BE2C (cell line): ENCODE data around the gene SIPA1L3.

Experiments used
- DNase-seq: peaks from one replicate; pipeline ENCODE4 v3.0.0-alpha.2; 2020
- H3K27me3 ChIP-seq: fragments of 250-450 bp; sonication (Bioruptor Pico); 2 replicates; pipeline ENCODE4 v1.5.1; 2020; ENCODE audit warnings: mild to moderate bottlenecking
- H3K36me3 ChIP-seq: fragments of 250-450 bp; sonication (Bioruptor Pico); 2 replicates; pipeline ENCODE4 v1.5.1; 2020; ENCODE audit warnings: mild to moderate bottlenecking
- H3K4me1 ChIP-seq: fragments of 250-450 bp; sonication (Bioruptor Pico); 2 replicates; pipeline ENCODE4 v1.5.1; 2020
- H3K4me3 ChIP-seq: 2 replicates; pipeline ENCODE4 v1.5.1; 2011; ENCODE audit warnings: low read depth, low read length
- H3K9me3 ChIP-seq: fragments of 250-450 bp; sonication (Bioruptor Pico); 2 replicates; pipeline ENCODE4 v1.5.1; 2020
- TF ChIP-seq, protein P1 (sequence below): IDR thresholded peaks from 2 replicates; pipeline ENCODE4 v1.5.1; 2012; ENCODE audit warnings: mild to moderate bottlenecking, low read depth, low read length

Gene SIPA1L3

DNA sequence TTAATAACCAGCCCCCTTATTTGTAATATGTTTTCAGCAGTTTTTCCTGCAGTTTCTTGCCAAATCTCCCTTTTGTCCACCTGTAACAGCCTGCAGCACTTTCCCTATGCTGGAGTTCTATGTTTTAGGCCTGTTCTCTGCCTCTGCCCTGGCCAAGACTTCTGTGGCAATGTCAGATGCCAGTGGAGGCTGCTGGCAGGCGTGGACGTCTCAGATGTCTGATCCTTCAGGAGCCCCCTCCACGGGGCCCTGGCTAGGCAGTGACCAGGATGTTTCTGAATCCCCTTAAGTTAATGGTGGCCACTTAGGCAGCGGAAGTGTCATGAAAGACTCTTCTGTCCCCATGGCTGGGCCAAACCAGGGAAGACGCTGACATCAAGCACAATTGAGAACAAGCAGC, 40.8 kb downstream of the SIPA1L3 start:
- H3K27me3 ChIP-seq, result no peaks in the 10 kb centered on the region
- H3K36me3 ChIP-seq, result no peaks in the 10 kb centered on the region
- DNase-seq, result no peak
- H3K4me3 ChIP-seq, result no peak overlapping the region
- H3K9me3 ChIP-seq, result no peaks in the 10 kb centered on the region
- no peaks in the 10 kb centered on the region for H3K4me1 ChIP-seq
- TF ChIP-seq, protein P1, sequence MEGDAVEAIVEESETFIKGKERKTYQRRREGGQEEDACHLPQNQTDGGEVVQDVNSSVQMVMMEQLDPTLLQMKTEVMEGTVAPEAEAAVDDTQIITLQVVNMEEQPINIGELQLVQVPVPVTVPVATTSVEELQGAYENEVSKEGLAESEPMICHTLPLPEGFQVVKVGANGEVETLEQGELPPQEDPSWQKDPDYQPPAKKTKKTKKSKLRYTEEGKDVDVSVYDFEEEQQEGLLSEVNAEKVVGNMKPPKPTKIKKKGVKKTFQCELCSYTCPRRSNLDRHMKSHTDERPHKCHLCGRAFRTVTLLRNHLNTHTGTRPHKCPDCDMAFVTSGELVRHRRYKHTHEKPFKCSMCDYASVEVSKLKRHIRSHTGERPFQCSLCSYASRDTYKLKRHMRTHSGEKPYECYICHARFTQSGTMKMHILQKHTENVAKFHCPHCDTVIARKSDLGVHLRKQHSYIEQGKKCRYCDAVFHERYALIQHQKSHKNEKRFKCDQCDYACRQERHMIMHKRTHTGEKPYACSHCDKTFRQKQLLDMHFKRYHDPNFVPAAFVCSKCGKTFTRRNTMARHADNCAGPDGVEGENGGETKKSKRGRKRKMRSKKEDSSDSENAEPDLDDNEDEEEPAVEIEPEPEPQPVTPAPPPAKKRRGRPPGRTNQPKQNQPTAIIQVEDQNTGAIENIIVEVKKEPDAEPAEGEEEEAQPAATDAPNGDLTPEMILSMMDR, result no peak

DNA sequence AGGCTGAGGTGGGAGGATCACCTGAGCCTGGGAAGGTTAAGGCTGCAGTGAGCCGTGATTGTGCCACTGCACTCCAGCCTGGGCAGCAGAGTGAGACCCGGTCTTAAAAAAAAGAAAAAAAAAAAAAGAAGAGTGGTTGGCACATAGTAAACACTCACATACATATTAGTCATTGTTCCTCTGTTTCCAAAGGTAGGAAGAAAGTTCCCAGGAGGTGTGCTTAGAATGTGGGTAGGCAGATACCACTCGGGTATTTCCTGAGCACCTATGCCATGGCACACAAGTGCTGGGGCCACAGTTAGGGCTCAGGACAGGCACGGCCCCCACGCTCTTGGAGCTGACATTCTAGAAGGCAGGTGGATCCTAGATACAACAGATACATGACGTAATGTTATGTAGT, 41.4 kb downstream of the SIPA1L3 start:
- TF ChIP-seq, protein P1, result no peak
- Histone ChIP-seq H3K36me3 (no peaks in the 10 kb centered on the region), H3K4me1 (no peaks in the 10 kb centered on the region; the same call in 1 of the 2 replicates), H3K27me3 (no peaks in the 10 kb centered on the region), H3K9me3 (no peaks in the 10 kb centered on the region), H3K4me3 (no peak overlapping the region)
- DNase-seq, result no peak

DNA sequence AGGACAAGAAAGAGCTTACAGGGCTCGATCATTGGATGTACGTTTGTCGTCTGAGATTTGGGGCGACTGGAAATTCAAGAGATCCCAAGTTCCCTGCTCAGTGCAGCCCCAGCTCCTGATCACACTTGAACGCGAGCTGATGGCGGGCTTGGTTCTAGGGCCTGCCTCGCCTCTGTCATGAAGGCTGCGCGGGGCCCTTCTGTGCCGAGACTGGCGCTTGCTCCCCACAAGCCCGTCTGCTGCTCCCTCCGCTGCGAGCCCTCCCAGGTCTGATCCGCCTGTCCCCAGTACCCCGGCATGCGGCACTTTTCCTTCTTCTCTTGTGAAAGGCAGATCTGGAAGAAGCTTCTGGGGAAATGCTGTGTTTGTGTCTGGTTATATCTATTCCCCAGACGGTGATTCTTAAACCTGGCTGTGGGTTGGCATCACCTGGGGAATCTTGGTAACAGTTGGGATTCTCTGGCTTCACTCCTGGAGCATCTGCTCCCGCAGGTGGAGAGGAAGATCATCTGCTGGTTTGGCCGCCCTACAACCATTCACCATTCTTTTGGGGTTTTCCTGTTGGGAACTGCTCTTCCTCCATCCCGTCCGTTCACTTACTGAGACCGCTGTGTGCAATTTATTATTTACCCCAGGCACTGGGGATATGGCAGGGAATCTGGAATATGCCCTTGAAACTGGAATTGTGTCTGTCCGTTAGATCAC, 43.6 kb downstream of the SIPA1L3 start:
- Histone ChIP-seq H3K4me3 (no peak overlapping the region), H3K4me1 (peaks cover 3% of the 10 kb centered on the region; the same call in 1 of the 2 replicates), H3K27me3 (no peaks in the 10 kb centered on the region), H3K36me3 (no peaks in the 10 kb centered on the region), H3K9me3 (no peaks in the 10 kb centered on the region)
- TF ChIP-seq, protein P1, result no peak
- no peak for DNase-seq

DNA sequence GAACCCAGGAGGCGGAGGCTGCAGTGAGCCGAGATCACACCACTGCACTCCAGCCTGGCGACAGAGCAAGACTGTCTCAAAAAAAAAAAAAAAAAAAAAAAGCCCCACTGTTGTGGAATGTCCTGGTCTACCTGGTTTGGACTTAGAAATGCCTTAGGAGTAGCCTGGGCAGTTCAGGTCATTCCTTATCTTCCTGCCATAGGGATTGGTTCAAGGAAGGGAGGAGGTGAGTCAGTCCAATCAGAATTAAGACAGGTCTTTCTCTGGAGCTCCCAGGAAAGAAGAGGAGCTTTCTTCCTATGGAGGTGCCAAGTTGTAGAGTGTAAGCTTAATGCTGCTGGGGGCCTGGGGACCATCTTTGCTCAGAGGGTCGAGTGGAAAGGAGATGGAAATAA, 44.8 kb downstream of the SIPA1L3 start:
- Histone ChIP-seq H3K4me1 (peaks cover 3% of the 10 kb centered on the region; the same call in 1 of the 2 replicates), H3K9me3 (no peaks in the 10 kb centered on the region), H3K27me3 (no peaks in the 10 kb centered on the region), H3K4me3 (no peak overlapping the region), H3K36me3 (no peaks in the 10 kb centered on the region)
- no peak for DNase-seq
- TF ChIP-seq, protein P1, result no peak

DNA sequence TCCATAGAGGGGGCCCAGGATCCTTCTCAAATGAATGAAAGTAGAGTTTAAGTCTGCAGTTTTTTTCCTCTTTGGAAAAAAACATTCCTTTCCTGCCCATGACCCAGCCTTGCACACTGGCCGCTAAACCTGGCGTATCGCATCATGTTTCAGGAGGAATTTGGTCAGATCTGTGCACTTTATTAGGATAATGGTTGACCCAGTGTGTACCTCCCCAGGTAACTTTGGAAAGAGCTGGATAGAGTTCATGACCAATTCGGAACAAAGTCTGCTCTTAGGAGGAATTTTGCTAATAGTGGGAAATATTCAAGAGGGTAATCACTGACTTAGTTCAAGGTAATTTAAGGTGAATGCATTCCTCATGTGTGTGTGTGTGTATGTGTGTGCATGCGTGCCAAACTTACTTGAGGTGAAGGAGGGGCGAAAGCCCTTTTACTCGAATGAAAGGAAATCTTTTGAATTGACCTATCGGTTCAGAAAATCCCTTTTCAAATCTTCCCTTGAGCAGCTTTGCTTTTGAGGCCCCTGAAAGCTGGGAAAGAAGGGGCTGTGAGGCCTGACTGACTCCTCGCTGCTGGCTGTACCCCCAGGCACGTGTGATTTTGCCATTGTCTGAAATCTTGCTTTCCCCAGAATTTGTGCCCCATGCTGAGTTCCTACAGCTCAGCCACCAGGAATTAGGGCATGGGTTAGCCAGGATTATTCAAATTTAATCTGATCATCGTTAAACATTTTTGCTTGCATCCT, 46.3 kb downstream of the SIPA1L3 start:
- Histone ChIP-seq H3K9me3 (no peaks in the 10 kb centered on the region), H3K4me3 (no peak overlapping the region), H3K36me3 (no peaks in the 10 kb centered on the region), H3K27me3 (no peaks in the 10 kb centered on the region), H3K4me1 (peaks cover 3% of the 10 kb centered on the region; the same call in 1 of the 2 replicates)
- no peak for DNase-seq
- TF ChIP-seq, protein P1, result no peak

DNA sequence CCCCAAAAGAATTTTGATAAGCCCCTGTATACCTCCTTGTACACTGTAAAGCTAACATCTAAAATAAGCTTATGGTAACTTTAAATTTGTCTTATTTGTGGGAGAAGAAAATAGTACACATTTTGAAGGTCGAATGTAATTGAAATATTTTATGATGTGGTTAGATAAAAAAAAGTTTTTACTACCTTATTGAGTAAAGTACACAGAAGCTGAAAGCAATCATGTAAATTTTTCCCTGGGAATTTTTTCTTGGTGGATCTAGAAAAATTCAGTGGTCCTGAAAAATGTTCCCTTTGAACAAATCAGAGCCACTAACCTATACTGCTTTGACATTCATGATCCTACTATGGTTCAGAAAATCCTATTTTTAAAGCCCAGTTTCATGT, 46.9 kb downstream of the SIPA1L3 start:
- H3K4me3 ChIP-seq, result no peak overlapping the region
- no peaks in the 10 kb centered on the region for H3K27me3 ChIP-seq
- peaks cover 3% of the 10 kb centered on the region; the same call in 1 of the 2 replicates for H3K4me1 ChIP-seq
- TF ChIP-seq, protein P1, result no peak
- H3K9me3 ChIP-seq, result no peaks in the 10 kb centered on the region
- H3K36me3 ChIP-seq, result no peaks in the 10 kb centered on the region
- no peak for DNase-seq
